DOHH2 (cell line): ENCODE data around the gene EIF2B1.

Experiments
- H3F3A ChIP-seq: fragments of 200-600 bp; sonication (generic), shearing (Covaris generic); 2 replicates; pipeline ENCODE4 v1.6.0; 2016; ENCODE audit warnings: antibody characterized with exemption, mild to moderate bottlenecking; ENCODE audit not compliant: control insufficient read depth, insufficient read depth
- H3K27ac ChIP-seq: fragments of 200-600 bp; sonication (generic); 2 replicates; pipeline ENCODE4 v1.5.1; 2014; ENCODE audit warnings: low read depth, mild to moderate bottlenecking, low read length, moderate library complexity
- H3K27me3 ChIP-seq: fragments of 200-600 bp; sonication (generic); 2 replicates; pipeline ENCODE4 v1.6.1; 2014; ENCODE audit warnings: mild to moderate bottlenecking, low read length, mixed read lengths; ENCODE audit not compliant: control insufficient read depth
- H3K36me3 ChIP-seq: fragments of 200-600 bp; sonication (generic); 2 replicates; pipeline ENCODE4 v1.6.1; 2014; ENCODE audit warnings: mild to moderate bottlenecking, low read length, moderate library complexity, mixed read lengths; ENCODE audit not compliant: control insufficient read depth
- H3K4me1 ChIP-seq: fragments of 200-600 bp; sonication (generic); 2 replicates; pipeline ENCODE4 v1.6.1; 2014; ENCODE audit warnings: mild to moderate bottlenecking, low read length, mixed read lengths; ENCODE audit not compliant: control insufficient read depth
- H3K4me2 ChIP-seq: fragments of 200-600 bp; sonication (generic); 2 replicates; pipeline ENCODE4 v1.6.0; 2014; ENCODE audit warnings: mild to moderate bottlenecking, low read length, moderate library complexity
- H3K4me3 ChIP-seq: fragments of 200-600 bp; sonication (generic); 2 replicates; pipeline ENCODE4 v1.5.1; 2014; ENCODE audit warnings: mild to moderate bottlenecking, low read length, mixed read lengths
- H3K79me2 ChIP-seq: fragments of 200-600 bp; sonication (generic); 2 replicates; pipeline ENCODE4 v1.6.1; 2014; ENCODE audit warnings: mild to moderate bottlenecking, low read length, mixed read lengths; ENCODE audit not compliant: control insufficient read depth
- H3K9me2 ChIP-seq: fragments of 200-600 bp; sonication (generic); replicated peaks from 2 replicates; pipeline ENCODE4 v1.6.1; 2014; ENCODE audit warnings: mild to moderate bottlenecking, low read length, mixed read lengths; ENCODE audit not compliant: control insufficient read depth
- H3K9me3 ChIP-seq: fragments of 200-600 bp; sonication (generic); 2 replicates; pipeline ENCODE4 v1.6.1; 2014; ENCODE audit warnings: antibody characterized with exemption, low read length, mixed read lengths; ENCODE audit not compliant: control insufficient read depth, insufficient read depth
- H4K20me1 ChIP-seq: fragments of 200-600 bp; sonication (generic); 2 replicates; pipeline ENCODE4 v1.6.0; 2014; ENCODE audit warnings: low read depth, mild to moderate bottlenecking, antibody characterized with exemption, low read length, moderate library complexity; ENCODE audit not compliant: control insufficient read depth, insufficient read depth
- EZH2phosphoT487 ChIP-seq: fragments of 200-600 bp; sonication (generic); IDR thresholded peaks from 2 replicates; pipeline ENCODE4 v1.6.1; 2017; ENCODE audit warnings: borderline replicate concordance, mild to moderate bottlenecking, antibody characterized with exemption, low read length, moderate library complexity, mixed read lengths
- TF ChIP-seq, protein P1 (sequence below): fragments of 200-600 bp; sonication (generic); IDR thresholded peaks from one replicate; pipeline ENCODE4 v1.5.1; 2014; ENCODE audit warnings: antibody characterized with exemption, mild to moderate bottlenecking, low read depth, low read length; ENCODE audit not compliant: poor library complexity, severe bottlenecking

The EIF2B1 gene

DNA sequence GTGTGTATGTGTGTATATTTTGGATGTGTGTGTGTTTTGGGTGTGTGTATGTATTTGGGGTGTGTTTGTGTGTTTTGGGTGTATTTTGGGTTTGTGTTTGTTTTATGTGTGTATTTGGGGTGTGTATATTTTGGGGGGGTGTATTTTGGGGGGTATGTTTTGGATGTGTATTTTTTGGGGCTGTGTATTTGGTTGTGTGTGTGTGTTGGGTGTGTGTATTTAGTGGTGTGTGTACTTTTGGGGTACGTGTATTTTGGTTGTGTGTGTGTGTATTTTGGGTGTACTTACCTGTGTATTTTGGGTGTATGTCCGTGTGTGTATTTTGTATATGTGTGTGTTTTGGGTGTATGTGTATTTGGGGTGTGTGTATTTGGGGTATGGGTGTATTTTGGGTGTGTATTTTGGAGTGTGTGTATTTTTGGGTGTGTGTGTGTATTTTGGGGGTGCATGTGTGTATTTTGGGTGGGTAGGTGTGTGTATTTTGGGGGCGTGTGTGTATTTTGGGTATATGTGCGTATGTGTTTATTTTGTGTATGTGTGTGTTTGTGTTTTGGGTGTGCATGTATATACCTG lies 20.7 kb upstream of the EIF2B1 start:
- no peaks in the 10 kb centered on the region for H3F3A ChIP-seq
- no peaks in the 10 kb centered on the region for H3K79me2 ChIP-seq
- no peak overlapping the region for H3K27ac ChIP-seq
- no peaks in the 10 kb centered on the region for H3K9me2 ChIP-seq
- TF ChIP-seq, protein P1, sequence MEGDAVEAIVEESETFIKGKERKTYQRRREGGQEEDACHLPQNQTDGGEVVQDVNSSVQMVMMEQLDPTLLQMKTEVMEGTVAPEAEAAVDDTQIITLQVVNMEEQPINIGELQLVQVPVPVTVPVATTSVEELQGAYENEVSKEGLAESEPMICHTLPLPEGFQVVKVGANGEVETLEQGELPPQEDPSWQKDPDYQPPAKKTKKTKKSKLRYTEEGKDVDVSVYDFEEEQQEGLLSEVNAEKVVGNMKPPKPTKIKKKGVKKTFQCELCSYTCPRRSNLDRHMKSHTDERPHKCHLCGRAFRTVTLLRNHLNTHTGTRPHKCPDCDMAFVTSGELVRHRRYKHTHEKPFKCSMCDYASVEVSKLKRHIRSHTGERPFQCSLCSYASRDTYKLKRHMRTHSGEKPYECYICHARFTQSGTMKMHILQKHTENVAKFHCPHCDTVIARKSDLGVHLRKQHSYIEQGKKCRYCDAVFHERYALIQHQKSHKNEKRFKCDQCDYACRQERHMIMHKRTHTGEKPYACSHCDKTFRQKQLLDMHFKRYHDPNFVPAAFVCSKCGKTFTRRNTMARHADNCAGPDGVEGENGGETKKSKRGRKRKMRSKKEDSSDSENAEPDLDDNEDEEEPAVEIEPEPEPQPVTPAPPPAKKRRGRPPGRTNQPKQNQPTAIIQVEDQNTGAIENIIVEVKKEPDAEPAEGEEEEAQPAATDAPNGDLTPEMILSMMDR, result no peak
- no peaks in the 10 kb centered on the region for H4K20me1 ChIP-seq
- no peak overlapping the region for H3K4me2 ChIP-seq
- no peaks in the 10 kb centered on the region for H3K27me3 ChIP-seq
- H3K4me1 ChIP-seq, result peaks cover 6% of the 10 kb centered on the region; the same call in 1 of the 2 replicates
- H3K9me3 ChIP-seq, result no peaks in the 10 kb centered on the region
- peaks cover 80% of the 10 kb centered on the region for H3K36me3 ChIP-seq
- no peak overlapping the region for H3K4me3 ChIP-seq

DNA sequence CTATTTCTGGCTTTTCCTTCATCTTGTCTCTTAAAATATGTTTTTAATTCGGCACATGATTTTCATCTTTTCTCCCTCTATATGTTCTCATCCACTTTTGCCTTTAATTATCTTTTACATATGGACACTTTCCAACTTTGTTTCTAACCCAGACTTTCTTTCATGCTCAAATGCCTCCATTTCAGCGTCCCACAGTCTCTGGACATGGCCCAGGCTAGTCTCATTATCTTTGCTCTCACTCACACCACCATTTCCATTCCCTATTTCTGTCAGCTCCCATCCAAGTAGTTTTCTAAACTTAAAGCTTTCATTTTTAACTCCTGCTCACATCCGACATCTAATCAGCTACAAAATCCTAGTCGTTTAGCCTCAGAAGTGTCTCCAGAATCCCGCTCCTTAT lies 14.9 kb upstream of the EIF2B1 start:
- no peak overlapping the region for H3K4me3 ChIP-seq
- H3K79me2 ChIP-seq, result 0 out of 2 replicates have a peak, but pooled peaks cover 11% of the 10 kb centered on the region
- no peaks in the 10 kb centered on the region for H3K27me3 ChIP-seq
- H3F3A ChIP-seq, result no peaks in the 10 kb centered on the region
- H3K36me3 ChIP-seq, result peaks cover 79% of the 10 kb centered on the region
- H3K9me3 ChIP-seq, result no peaks in the 10 kb centered on the region
- H3K9me2 ChIP-seq, result no peaks in the 10 kb centered on the region
- no peaks in the 10 kb centered on the region for H3K4me1 ChIP-seq
- TF ChIP-seq EZH2phosphoT487, result no peak
- TF ChIP-seq, protein P1, result no peak
- no peak overlapping the region for H3K27ac ChIP-seq
- H4K20me1 ChIP-seq, result no peaks in the 10 kb centered on the region
- no peak overlapping the region for H3K4me2 ChIP-seq

DNA sequence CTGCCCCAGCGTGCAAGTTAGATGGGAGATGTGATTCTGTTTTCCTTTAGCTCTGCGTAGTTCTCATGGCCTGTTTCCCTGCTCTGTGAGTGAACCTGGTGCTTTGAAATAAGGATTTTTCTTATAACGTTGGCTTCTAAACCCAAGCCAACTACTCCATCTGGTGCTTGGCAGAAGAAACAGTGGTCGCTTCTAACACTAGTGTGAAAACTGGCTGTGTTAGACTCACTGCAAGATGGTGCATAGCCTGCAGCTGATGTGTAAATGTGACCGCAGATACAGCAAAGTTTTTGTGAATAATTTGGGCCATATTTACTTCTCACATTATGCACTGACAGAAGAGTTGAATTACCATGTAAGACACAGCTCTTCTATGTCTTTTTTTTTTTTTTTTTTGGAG lies 12.4 kb upstream of the EIF2B1 start:
- Histone ChIP-seq H3K36me3 (peaks cover 81% of the 10 kb centered on the region), H3K4me1 (no peaks in the 10 kb centered on the region), H3K27ac (no peak overlapping the region), H3F3A (no peaks in the 10 kb centered on the region), H4K20me1 (no peaks in the 10 kb centered on the region), H3K9me2 (no peaks in the 10 kb centered on the region), H3K4me3 (no peak overlapping the region), H3K9me3 (no peaks in the 10 kb centered on the region), H3K79me2 (peaks cover 22% of the 10 kb centered on the region), H3K4me2 (no peak overlapping the region), H3K27me3 (no peaks in the 10 kb centered on the region)
- no peak for TF ChIP-seq EZH2phosphoT487
- TF ChIP-seq, protein P1, result no peak
